ENCODE results near the gene SLC7A5.

SLC7A5 gene

GRCh38 chr16:87845213-87845612, 24.1 kb downstream of the SLC7A5 start:
- DNase-seq = no peak

GRCh38 chr16:87844809-87845208, 24.5 kb downstream of the SLC7A5 start:
- no peak for DNase-seq

- no peak for DNase-seq
Measured at GRCh38 chr16:87844120-87844733, 25.1 kb downstream of the SLC7A5 start.

GRCh38 chr16:87843678-87844105, 25.6 kb downstream of the SLC7A5 start:
- DNase-seq = no peak

- DNase-seq = no peak
Measured at GRCh38 chr16:87842209-87842869, 27.0 kb downstream of the SLC7A5 start.

- no peak for DNase-seq
Measured at GRCh38 chr16:87841340-87842208, 27.7 kb downstream of the SLC7A5 start.

- no peak for DNase-seq
Measured at GRCh38 chr16:87840271-87840978, 28.9 kb downstream of the SLC7A5 start.

- no peak for DNase-seq
Measured at GRCh38 chr16:87839542-87840270, 29.6 kb downstream of the SLC7A5 start.

GRCh38 chr16:87838643-87839541, 30.4 kb downstream of the SLC7A5 start:
- no peak for DNase-seq

GRCh38 chr16:87837627-87838289, 31.5 kb downstream of the SLC7A5 start:
- DNase-seq = no peak

- no peak for DNase-seq
Measured at GRCh38 chr16:87836844-87837581, 32.3 kb downstream of the SLC7A5 start.

- no peak for DNase-seq
Measured at GRCh38 chr16:87836346-87836843, 32.9 kb downstream of the SLC7A5 start.

GRCh38 chr16:87835882-87836331, 33.4 kb downstream of the SLC7A5 start:
- DNase-seq = no peak

GRCh38 chr16:87834668-87835473, 34.4 kb downstream of the SLC7A5 start:
- DNase-seq = no peak

GRCh38 chr16:87834005-87834667, 35.2 kb downstream of the SLC7A5 start:
- no peak for DNase-seq

GRCh38 chr16:87833548-87833947, 35.8 kb downstream of the SLC7A5 start:
- DNase-seq = no peak

GRCh38 chr16:87832741-87833502, 36.4 kb downstream of the SLC7A5 start:
- DNase-seq = no peak

Data from AML-193 (cell line).